ENCODE data around the gene UST.

DNA sequence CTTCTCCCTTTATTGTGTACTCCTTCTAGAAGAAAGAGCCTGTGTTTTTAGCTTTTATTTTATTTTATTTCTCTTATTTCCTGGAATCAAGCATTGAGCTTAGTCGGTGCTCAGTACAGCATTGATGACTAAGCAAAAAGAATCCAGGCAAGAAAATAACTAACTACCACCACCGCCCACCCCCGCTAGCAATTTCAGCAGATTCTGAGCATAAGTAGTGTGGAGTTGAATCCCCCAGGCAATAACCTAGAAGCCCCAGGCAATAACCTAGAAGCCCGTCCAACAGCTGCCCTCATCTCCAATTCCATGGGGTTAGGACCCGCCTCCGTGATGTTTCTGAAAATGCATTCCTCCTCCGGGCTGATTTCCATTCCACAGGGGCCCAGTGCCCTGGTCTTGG is 312.7 kb downstream of the UST start:
- TF ChIP-seq, protein P1, sequence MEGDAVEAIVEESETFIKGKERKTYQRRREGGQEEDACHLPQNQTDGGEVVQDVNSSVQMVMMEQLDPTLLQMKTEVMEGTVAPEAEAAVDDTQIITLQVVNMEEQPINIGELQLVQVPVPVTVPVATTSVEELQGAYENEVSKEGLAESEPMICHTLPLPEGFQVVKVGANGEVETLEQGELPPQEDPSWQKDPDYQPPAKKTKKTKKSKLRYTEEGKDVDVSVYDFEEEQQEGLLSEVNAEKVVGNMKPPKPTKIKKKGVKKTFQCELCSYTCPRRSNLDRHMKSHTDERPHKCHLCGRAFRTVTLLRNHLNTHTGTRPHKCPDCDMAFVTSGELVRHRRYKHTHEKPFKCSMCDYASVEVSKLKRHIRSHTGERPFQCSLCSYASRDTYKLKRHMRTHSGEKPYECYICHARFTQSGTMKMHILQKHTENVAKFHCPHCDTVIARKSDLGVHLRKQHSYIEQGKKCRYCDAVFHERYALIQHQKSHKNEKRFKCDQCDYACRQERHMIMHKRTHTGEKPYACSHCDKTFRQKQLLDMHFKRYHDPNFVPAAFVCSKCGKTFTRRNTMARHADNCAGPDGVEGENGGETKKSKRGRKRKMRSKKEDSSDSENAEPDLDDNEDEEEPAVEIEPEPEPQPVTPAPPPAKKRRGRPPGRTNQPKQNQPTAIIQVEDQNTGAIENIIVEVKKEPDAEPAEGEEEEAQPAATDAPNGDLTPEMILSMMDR (IDR thresholded peaks at IDR 0.05; ENCODE audit: insufficient read depth, low read length, poor library complexity, severe bottlenecking), result no peak
- no peak for TF ChIP-seq EZH2phosphoT487 (conservative IDR thresholded peaks at IDR 0.05; ENCODE audit: low read length)

Measured in SU-DHL-6 (cell line).